GM12878 (cell line): ENCODE data around the gene NT5E. TPM values are rescaled to one million over a fixed set of nuclear protein-coding genes. Genes with fewer than 3 reads are reported as not detected.

Experiments used
- BACH1 ChIP-seq: fragments of 450-650 bp; IDR thresholded peaks from 2 replicates; pipeline ENCODE4 v1.6.1; 2017; ENCODE audit warnings: mild to moderate bottlenecking, borderline replicate concordance
- BRCA1 ChIP-seq: IDR thresholded peaks from 2 replicates; pipeline ENCODE4 v1.6.1; 2011; ENCODE audit warnings: low read depth, low read length, improper control_type of control experiment
- CHD4 ChIP-seq: fragments of 200-600 bp; sonication (generic); IDR thresholded peaks from 2 replicates; pipeline ENCODE4 v1.6.1; 2016; ENCODE audit warnings: mild to moderate bottlenecking
- CREB1 ChIP-seq: IDR thresholded peaks from 2 replicates; pipeline ENCODE4 v1.6.1; 2012; ENCODE audit warnings: low read depth, mild to moderate bottlenecking, inconsistent platforms
- E2F8 ChIP-seq: fragments of 450-650 bp; IDR thresholded peaks from 2 replicates; pipeline ENCODE4 v1.6.1; 2018; ENCODE audit warnings: mild to moderate bottlenecking, low read depth, moderate library complexity; ENCODE audit not compliant: partially characterized antibody
- FOXM1 ChIP-seq: IDR thresholded peaks from 2 replicates; pipeline ENCODE4 v1.6.1; 2012; ENCODE audit warnings: low read depth, mild to moderate bottlenecking, inconsistent platforms, low read length, moderate library complexity
- HCFC1 ChIP-seq: fragments of 150-350 bp; IDR thresholded peaks from 2 replicates; pipeline ENCODE4 v1.6.1; 2014; ENCODE audit warnings: low read length
- HDAC2 ChIP-seq: fragments of 200-600 bp; sonication (generic); IDR thresholded peaks from 2 replicates; pipeline ENCODE4 v1.6.1; 2017
- HSF1 ChIP-seq: fragments of 150-350 bp; IDR thresholded peaks from 2 replicates; pipeline ENCODE4 v1.6.1; 2014; ENCODE audit warnings: mild to moderate bottlenecking, low read depth, low read length
- KDM1A ChIP-seq: fragments of 200-600 bp; sonication (generic); IDR thresholded peaks from 2 replicates; pipeline ENCODE4 v1.6.1; 2016; ENCODE audit warnings: borderline replicate concordance
- MEF2B ChIP-seq: fragments of 450-650 bp; IDR thresholded peaks from 2 replicates; pipeline ENCODE4 v1.6.1; 2018; ENCODE audit warnings: mild to moderate bottlenecking, moderate library complexity; ENCODE audit not compliant: partially characterized antibody, poor library complexity, severe bottlenecking
- RELA ChIP-seq: fragments of 450-650 bp; IDR thresholded peaks from 2 replicates; pipeline ENCODE4 v1.8.0; 2014; ENCODE audit warnings: borderline replicate concordance; ENCODE audit not compliant: partially characterized antibody
- SMARCA5 ChIP-seq: fragments of 450-650 bp; IDR thresholded peaks from 2 replicates; pipeline ENCODE4 v1.6.1; 2017; ENCODE audit warnings: mild to moderate bottlenecking
- SUPT20H ChIP-seq: IDR thresholded peaks from 2 replicates; pipeline ENCODE4 v1.6.1; 2011; ENCODE audit warnings: low read depth, mild to moderate bottlenecking, low read length, moderate library complexity, borderline replicate concordance; ENCODE audit not compliant: control insufficient read depth
- USF2 ChIP-seq: IDR thresholded peaks from 2 replicates; pipeline ENCODE4 v1.6.1; 2011; ENCODE audit warnings: low read depth, low read length, improper control_type of control experiment, borderline replicate concordance
- YBX1 ChIP-seq: fragments of 450-650 bp; IDR thresholded peaks from 2 replicates; pipeline ENCODE4 v1.6.1; 2016; ENCODE audit warnings: antibody characterized with exemption
- ZBTB40 ChIP-seq: fragments of 450-650 bp; IDR thresholded peaks from 2 replicates; pipeline ENCODE4 v1.6.1; 2016; ENCODE audit warnings: mild to moderate bottlenecking, moderate library complexity, borderline replicate concordance
- ZNF217 ChIP-seq: fragments of 450-650 bp; IDR thresholded peaks from 2 replicates; pipeline ENCODE4 v1.6.1; 2017; ENCODE audit warnings: antibody characterized with exemption, mild to moderate bottlenecking
- polyA plus RNA-seq, 11 experiments: library from polyadenylated mRNA; depleted of rRNA in 4 of 11; unstranded in 6 of 11; stranded (reverse) in 5 of 11; fragments of >200 nt; fragmentation: Nextera tagmentation in 4 of 11; fragmentation: Illumina TruSeq in 1 of 11; extraction: Ambion mirVana in 4 of 11; extraction: Trizol in 1 of 11; gene quantifications; 1 replicate in 1 of 11; 2 replicates in 10 of 11; pipeline versions ENCODE4 v1.2.1 to v1.2.3, GENCODE V29; 2011 to 2016; ENCODE audit warnings: inconsistent platforms in 2 of 11, missing spikeins in 2 of 11, low read depth in 1 of 11
- total RNA-seq, 4 experiments: library from RNA; depleted of rRNA in 3 of 4; stranded (reverse); fragments of >200 nt in 3 of 4; fragmentation: Illumina TruSeq in 1 of 4; extraction: Trizol in 1 of 4; gene quantifications; 2 replicates each; pipeline versions ENCODE4 v1.2.1 to v1.2.3, GENCODE V29; 2013 to 2021

Gene NT5E
- total and polyA plus RNA-seq, 10 of the 15 experiments (the other 5 are each of a cell fraction or from before 2014, with no cell fraction given), result 1.9 to 9.7 (median 7.3) TPM

- no peak for TF ChIP-seq E2F8
- no peak for TF ChIP-seq HDAC2
- 0 out of 2 replicates have a peak, but pooled peaks have one; percentile 9 for TF ChIP-seq SMARCA5
- TF ChIP-seq MEF2B, result no peak
- no peak for TF ChIP-seq SUPT20H
- no peak for TF ChIP-seq CHD4
- no peak for TF ChIP-seq USF2
- TF ChIP-seq CREB1, result peak; percentile 46
- TF ChIP-seq BACH1, result 0 out of 2 replicates have a peak, but pooled peaks have one; percentile 12
- TF ChIP-seq FOXM1, result no peak; the same call in 1 of the 2 replicates
- no peak for TF ChIP-seq RELA
- TF ChIP-seq HCFC1, result peak; percentile 11; the same call in 1 of the 2 replicates
- no peak for TF ChIP-seq YBX1
- no peak for TF ChIP-seq KDM1A
- TF ChIP-seq ZNF217, result no peak
- no peak for TF ChIP-seq BRCA1
- TF ChIP-seq ZBTB40, result no peak
- TF ChIP-seq HSF1, result no peak
Observed at GRCh38 chr6:85449818-85450759, at the start of gene NT5E (continued).
